Raji (cell line): ENCODE measurements around the gene NAA16.

Experiments used
- POLR2A ChIP-seq: IDR thresholded peaks from 2 replicates; pipeline ENCODE4 v1.6.1; 2011; ENCODE audit warnings: low read depth, low read length, control low read depth; ENCODE audit not compliant: insufficient read depth

The NAA16 gene

GRCh38 chr13:41408121-41408520 lies 97.1 kb downstream of the NAA16 start:
- TF ChIP-seq POLR2A: no peak

GRCh38 chr13:41408746-41409145 lies 97.7 kb downstream of the NAA16 start:
- no peak for TF ChIP-seq POLR2A

GRCh38 chr13:41409611-41410010 lies 98.5 kb downstream of the NAA16 start:
- no peak for TF ChIP-seq POLR2A

- TF ChIP-seq POLR2A: no peak
These were observed 100.0 kb downstream of the NAA16 start for GRCh38 chr13:41411060-41411459.

- no peak for TF ChIP-seq POLR2A
These were observed 100.5 kb downstream of the NAA16 start for GRCh38 chr13:41411522-41411921.

GRCh38 chr13:41413872-41414271 lies 102.8 kb downstream of the NAA16 start:
- TF ChIP-seq POLR2A: no peak

- TF ChIP-seq POLR2A: no peak
These were observed 105.2 kb downstream of the NAA16 start for GRCh38 chr13:41416276-41416675.

- TF ChIP-seq POLR2A: no peak
These were observed 107.0 kb downstream of the NAA16 start for GRCh38 chr13:41418027-41418426.

- no peak for TF ChIP-seq POLR2A
These were observed 107.7 kb downstream of the NAA16 start for GRCh38 chr13:41418731-41419130.

GRCh38 chr13:41419206-41419605 lies 108.1 kb downstream of the NAA16 start:
- TF ChIP-seq POLR2A: no peak

- no peak for TF ChIP-seq POLR2A
These were observed 109.1 kb downstream of the NAA16 start for GRCh38 chr13:41420146-41420545.

GRCh38 chr13:41426047-41426446 lies 115.0 kb downstream of the NAA16 start:
- no peak for TF ChIP-seq POLR2A
